Endothelial cell of umbilical vein (primary cell): ENCODE data around the gene ATP1B1.
A peak's percentile ranks its signal among the peaks of the same experiment; 100 is the strongest.

Experiments
- EZH2 ChIP-seq: IDR thresholded peaks from 2 replicates; pipeline ENCODE4 v1.6.1; 2012; ENCODE audit warnings: borderline replicate concordance, low read depth, mild to moderate bottlenecking, moderate library complexity, low read length, inconsistent platforms; ENCODE audit not compliant: severe bottlenecking
- FOS ChIP-seq: IDR thresholded peaks from 2 replicates; pipeline ENCODE4 v1.6.1; 2011; ENCODE audit warnings: mild to moderate bottlenecking, low read length, moderate library complexity, borderline replicate concordance; ENCODE audit not compliant: insufficient read depth
- GATA2 ChIP-seq: IDR thresholded peaks from 2 replicates; pipeline ENCODE4 v1.7.0; 2011; ENCODE audit warnings: low read depth, mild to moderate bottlenecking, moderate library complexity, mixed read lengths, low read length; ENCODE audit not compliant: insufficient read length, insufficient read depth
- JUN ChIP-seq: IDR thresholded peaks from 2 replicates; pipeline ENCODE4 v1.6.1; 2011; ENCODE audit warnings: borderline replicate concordance, low read depth; ENCODE audit not compliant: insufficient read length, insufficient read depth
- POLR2A ChIP-seq: IDR thresholded peaks from 2 replicates; pipeline ENCODE4 v1.6.1; 2012; ENCODE audit warnings: low read depth, mild to moderate bottlenecking, control low read depth, low read length
- POLR2AphosphoS5 ChIP-seq: IDR thresholded peaks from 2 replicates; pipeline ENCODE4 v1.6.1; 2012; ENCODE audit warnings: low read depth, mild to moderate bottlenecking, control low read depth, low read length, moderate library complexity; ENCODE audit not compliant: insufficient read depth
- TF ChIP-seq, protein P1 (sequence below), 2 donors: IDR thresholded peaks; 1 replicate in 1 of 2; 2 replicates in 1 of 2; pipeline ENCODE4 v1.5.1; 2011; ENCODE audit warnings: low read length in 2 of 2, mild to moderate bottlenecking in 2 of 2, moderate library complexity in 2 of 2, control low read depth in 1 of 2, inconsistent platforms in 1 of 2, low read depth in 1 of 2; ENCODE audit not compliant: insufficient read depth in 1 of 2; ENCODE audit errors: extremely low read depth in 1 of 2
- TF ChIP-seq, protein P2 (sequence below): IDR thresholded peaks from 2 replicates; pipeline ENCODE4 v1.6.1; 2011; ENCODE audit not compliant: insufficient read depth, insufficient read length

DNA sequence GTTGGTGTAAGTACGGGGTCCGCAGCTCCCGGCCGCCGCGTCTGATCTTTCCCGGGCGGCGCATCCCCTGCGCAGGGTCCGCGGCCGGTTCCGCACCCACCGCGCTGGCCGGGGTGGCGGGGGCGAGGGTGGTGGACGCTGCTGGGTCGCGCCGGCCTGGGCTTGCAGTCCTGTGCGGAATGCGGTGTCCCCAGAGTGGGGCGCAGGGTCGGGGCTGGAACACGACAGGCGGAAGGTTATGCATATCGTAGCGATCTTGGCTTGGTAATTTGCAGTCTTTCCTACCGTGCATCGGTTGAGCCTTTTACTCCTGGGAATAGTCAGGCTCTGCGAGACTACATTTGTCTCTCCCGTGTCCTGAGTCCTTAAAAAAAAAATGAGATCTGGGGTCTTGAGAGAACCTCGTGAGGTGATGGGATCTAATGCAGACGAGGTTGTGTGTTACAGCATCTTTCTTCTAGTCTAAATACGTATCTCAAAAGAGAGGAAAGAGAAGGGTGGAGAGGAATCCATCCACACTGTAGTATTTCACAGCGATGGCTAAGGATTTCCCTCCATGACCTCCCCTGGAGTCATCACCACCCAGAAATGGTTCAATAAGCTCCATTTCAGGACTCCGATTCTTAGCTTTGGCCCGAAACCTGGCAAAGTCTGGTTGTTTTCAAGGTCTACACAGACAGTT, 572 bp downstream of the ATP1B1 start:
- TF ChIP-seq, protein P1, sequence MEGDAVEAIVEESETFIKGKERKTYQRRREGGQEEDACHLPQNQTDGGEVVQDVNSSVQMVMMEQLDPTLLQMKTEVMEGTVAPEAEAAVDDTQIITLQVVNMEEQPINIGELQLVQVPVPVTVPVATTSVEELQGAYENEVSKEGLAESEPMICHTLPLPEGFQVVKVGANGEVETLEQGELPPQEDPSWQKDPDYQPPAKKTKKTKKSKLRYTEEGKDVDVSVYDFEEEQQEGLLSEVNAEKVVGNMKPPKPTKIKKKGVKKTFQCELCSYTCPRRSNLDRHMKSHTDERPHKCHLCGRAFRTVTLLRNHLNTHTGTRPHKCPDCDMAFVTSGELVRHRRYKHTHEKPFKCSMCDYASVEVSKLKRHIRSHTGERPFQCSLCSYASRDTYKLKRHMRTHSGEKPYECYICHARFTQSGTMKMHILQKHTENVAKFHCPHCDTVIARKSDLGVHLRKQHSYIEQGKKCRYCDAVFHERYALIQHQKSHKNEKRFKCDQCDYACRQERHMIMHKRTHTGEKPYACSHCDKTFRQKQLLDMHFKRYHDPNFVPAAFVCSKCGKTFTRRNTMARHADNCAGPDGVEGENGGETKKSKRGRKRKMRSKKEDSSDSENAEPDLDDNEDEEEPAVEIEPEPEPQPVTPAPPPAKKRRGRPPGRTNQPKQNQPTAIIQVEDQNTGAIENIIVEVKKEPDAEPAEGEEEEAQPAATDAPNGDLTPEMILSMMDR (IDR thresholded peaks at IDR 0.05; ENCODE audit: extremely low read depth in 1 of 2, insufficient read depth in 1 of 2, low read depth in 1 of 2, low read length in 2 of 2), result no peak
- TF ChIP-seq FOS, result no peak
- TF ChIP-seq POLR2A, result no peak
- TF ChIP-seq EZH2, result no peak
- TF ChIP-seq POLR2AphosphoS5, result no peak
- TF ChIP-seq, protein P2, sequence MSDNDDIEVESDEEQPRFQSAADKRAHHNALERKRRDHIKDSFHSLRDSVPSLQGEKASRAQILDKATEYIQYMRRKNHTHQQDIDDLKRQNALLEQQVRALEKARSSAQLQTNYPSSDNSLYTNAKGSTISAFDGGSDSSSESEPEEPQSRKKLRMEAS, result no peak
- TF ChIP-seq JUN, result no peak
- peak; percentile 10 for TF ChIP-seq GATA2
